Measurements from ENCODE around the gene DDIT3.

GRCh38 chr12:57476162-57476992 is 43.9 kb downstream of the DDIT3 start:
- TF ChIP-seq, protein P1, sequence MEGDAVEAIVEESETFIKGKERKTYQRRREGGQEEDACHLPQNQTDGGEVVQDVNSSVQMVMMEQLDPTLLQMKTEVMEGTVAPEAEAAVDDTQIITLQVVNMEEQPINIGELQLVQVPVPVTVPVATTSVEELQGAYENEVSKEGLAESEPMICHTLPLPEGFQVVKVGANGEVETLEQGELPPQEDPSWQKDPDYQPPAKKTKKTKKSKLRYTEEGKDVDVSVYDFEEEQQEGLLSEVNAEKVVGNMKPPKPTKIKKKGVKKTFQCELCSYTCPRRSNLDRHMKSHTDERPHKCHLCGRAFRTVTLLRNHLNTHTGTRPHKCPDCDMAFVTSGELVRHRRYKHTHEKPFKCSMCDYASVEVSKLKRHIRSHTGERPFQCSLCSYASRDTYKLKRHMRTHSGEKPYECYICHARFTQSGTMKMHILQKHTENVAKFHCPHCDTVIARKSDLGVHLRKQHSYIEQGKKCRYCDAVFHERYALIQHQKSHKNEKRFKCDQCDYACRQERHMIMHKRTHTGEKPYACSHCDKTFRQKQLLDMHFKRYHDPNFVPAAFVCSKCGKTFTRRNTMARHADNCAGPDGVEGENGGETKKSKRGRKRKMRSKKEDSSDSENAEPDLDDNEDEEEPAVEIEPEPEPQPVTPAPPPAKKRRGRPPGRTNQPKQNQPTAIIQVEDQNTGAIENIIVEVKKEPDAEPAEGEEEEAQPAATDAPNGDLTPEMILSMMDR (IDR thresholded peaks at IDR 0.05), result peak; percentile 63
- TF ChIP-seq SMAD3 (CRISPR knock-in tag; IDR thresholded peaks at IDR 0.05; ENCODE audit: borderline replicate concordance), result no peak
- TF ChIP-seq, protein P2, sequence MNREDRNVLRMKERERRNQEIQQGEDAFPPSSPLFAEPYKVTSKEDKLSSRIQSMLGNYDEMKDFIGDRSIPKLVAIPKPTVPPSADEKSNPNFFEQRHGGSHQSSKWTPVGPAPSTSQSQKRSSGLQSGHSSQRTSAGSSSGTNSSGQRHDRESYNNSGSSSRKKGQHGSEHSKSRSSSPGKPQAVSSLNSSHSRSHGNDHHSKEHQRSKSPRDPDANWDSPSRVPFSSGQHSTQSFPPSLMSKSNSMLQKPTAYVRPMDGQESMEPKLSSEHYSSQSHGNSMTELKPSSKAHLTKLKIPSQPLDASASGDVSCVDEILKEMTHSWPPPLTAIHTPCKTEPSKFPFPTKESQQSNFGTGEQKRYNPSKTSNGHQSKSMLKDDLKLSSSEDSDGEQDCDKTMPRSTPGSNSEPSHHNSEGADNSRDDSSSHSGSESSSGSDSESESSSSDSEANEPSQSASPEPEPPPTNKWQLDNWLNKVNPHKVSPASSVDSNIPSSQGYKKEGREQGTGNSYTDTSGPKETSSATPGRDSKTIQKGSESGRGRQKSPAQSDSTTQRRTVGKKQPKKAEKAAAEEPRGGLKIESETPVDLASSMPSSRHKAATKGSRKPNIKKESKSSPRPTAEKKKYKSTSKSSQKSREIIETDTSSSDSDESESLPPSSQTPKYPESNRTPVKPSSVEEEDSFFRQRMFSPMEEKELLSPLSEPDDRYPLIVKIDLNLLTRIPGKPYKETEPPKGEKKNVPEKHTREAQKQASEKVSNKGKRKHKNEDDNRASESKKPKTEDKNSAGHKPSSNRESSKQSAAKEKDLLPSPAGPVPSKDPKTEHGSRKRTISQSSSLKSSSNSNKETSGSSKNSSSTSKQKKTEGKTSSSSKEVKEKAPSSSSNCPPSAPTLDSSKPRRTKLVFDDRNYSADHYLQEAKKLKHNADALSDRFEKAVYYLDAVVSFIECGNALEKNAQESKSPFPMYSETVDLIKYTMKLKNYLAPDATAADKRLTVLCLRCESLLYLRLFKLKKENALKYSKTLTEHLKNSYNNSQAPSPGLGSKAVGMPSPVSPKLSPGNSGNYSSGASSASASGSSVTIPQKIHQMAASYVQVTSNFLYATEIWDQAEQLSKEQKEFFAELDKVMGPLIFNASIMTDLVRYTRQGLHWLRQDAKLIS (CRISPR knock-in tag; IDR thresholded peaks at IDR 0.05; ENCODE audit: borderline replicate concordance), result no peak
- TF ChIP-seq, protein P3, sequence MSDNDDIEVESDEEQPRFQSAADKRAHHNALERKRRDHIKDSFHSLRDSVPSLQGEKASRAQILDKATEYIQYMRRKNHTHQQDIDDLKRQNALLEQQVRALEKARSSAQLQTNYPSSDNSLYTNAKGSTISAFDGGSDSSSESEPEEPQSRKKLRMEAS (CRISPR knock-in tag; IDR thresholded peaks at IDR 0.05), result peak; percentile 17; the same call in 1 of the 2 replicates
- TF ChIP-seq MYBL2 (CRISPR knock-in tag; IDR thresholded peaks at IDR 0.05), result no peak
- TF ChIP-seq, protein P4, sequence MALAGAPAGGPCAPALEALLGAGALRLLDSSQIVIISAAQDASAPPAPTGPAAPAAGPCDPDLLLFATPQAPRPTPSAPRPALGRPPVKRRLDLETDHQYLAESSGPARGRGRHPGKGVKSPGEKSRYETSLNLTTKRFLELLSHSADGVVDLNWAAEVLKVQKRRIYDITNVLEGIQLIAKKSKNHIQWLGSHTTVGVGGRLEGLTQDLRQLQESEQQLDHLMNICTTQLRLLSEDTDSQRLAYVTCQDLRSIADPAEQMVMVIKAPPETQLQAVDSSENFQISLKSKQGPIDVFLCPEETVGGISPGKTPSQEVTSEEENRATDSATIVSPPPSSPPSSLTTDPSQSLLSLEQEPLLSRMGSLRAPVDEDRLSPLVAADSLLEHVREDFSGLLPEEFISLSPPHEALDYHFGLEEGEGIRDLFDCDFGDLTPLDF (CRISPR knock-in tag; IDR thresholded peaks at IDR 0.05), result no peak

Measured in WTC11 (cell line).